ENCODE measurements around the gene PXT1.

GRCh38 chr6:36413489-36414480 is 28.9 kb downstream of the PXT1 start:
- TF ChIP-seq CTCF (IDR thresholded peaks at IDR 0.05): no peak
- TF ChIP-seq POLR2AphosphoS5 (IDR thresholded peaks at IDR 0.05): no peak
- TF ChIP-seq POLR2A (IDR thresholded peaks at IDR 0.05): no peak

Data from breast epithelium (tissue), 3 donors.